Lung (tissue), 12 donors: Measurements from ENCODE around the gene GALR3. TPM values are rescaled to one million over a fixed set of nuclear protein-coding genes. Genes with fewer than 3 reads are reported as not detected.

Experiments used
- ATAC-seq: fragments of 200-7000 bp; cut with Tn5 transposase; one replicate; pipeline ENCODE4 v1.9.1; 2020; ENCODE audit warnings: moderate number of reproducible peaks; ENCODE audit not compliant: insufficient read depth, low FRiP score
- DNase-seq, 3 donors: peaks; one replicate each; pipeline ENCODE4 v3.0.0-alpha.2; 2013 to 2017
- H3K27ac ChIP-seq, 2 donors: one replicate each; pipeline ENCODE4 v1.5.1; 2013; ENCODE audit warnings: mild to moderate bottlenecking in 2 of 2, moderate library complexity in 2 of 2, control low read depth in 1 of 2, inconsistent platforms in 1 of 2, low read depth in 1 of 2, low read length in 1 of 2
- H3K27me3 ChIP-seq, 3 donors: one replicate each; pipeline ENCODE4 v1.5.1; 2013; ENCODE audit warnings: low read length in 2 of 3; ENCODE audit not compliant: control insufficient read depth in 3 of 3, insufficient read depth in 3 of 3
- H3K36me3 ChIP-seq, 4 donors: one replicate each; pipeline ENCODE4 v1.5.1; 2013; ENCODE audit warnings: low read length in 4 of 4, mild to moderate bottlenecking in 1 of 4, moderate library complexity in 1 of 4; ENCODE audit not compliant: control insufficient read depth in 4 of 4, insufficient read depth in 4 of 4
- H3K4me1 ChIP-seq, 5 donors: one replicate each; pipeline ENCODE4 v1.5.1; 2013; ENCODE audit warnings: low read length in 5 of 5, mild to moderate bottlenecking in 2 of 5, moderate library complexity in 1 of 5; ENCODE audit not compliant: control insufficient read depth in 5 of 5, insufficient read depth in 5 of 5
- H3K4me3 ChIP-seq: one replicate; pipeline ENCODE4 v1.5.1; 2013; ENCODE audit warnings: mild to moderate bottlenecking, control low read depth, moderate library complexity
- H3K9ac ChIP-seq, 2 donors: one replicate each; pipeline ENCODE4 v1.5.1; 2013; ENCODE audit warnings: low read length in 2 of 2, control low read depth in 1 of 2; ENCODE audit not compliant: insufficient read depth in 1 of 2
- H3K9me3 ChIP-seq, 4 donors: one replicate each; pipeline ENCODE4 v1.5.1; 2013; ENCODE audit warnings: low read length in 3 of 4, mild to moderate bottlenecking in 1 of 4, moderate library complexity in 1 of 4; ENCODE audit not compliant: control insufficient read depth in 4 of 4, insufficient read depth in 3 of 4
- CTCF ChIP-seq: IDR thresholded peaks from 2 replicates; pipeline ENCODE4 v1.5.1; 2012; ENCODE audit warnings: mild to moderate bottlenecking; ENCODE audit errors: control extremely low read depth, extremely low read depth
- WGBS, 2 donors: extraction: QIAGEN DNeasy Blood & Tissue Kit; methylation state at CpG; one replicate each; pipeline ENCODE4 v1.1.7; 2013; 5-methylcytosine and 5-hydroxymethylcytosine counted together
- polyA plus RNA-seq, 2 donors: library from polyadenylated mRNA; stranded (reverse); fragments of 200-250 nt; gene quantifications; one replicate each; pipeline ENCODE4 v1.2.1, GENCODE V29; 2013
- total RNA-seq, 2 donors: library from RNA; depleted of rRNA in 1 of 2; stranded (reverse); fragments of >200 nt in 1 of 2; gene quantifications; one replicate each; pipeline ENCODE4 v1.2.1, GENCODE V29; 2014 to 2021
- donor health status: control.
- donor health status: control.
- donor health status: Bipolar disorder and iron deficiency.
- donor health status: healthy.
- donor health status: DM: yes; HTN: yes; CAD: no.

Gene GALR3
- total and polyA plus RNA-seq, 4 donors: not detected

- Histone ChIP-seq H3K27me3 (peaks cover 0 to 23% (median 23%) of the 10 kb centered on the region in 3 donors), H3K27ac (no peak overlapping the region), H3K9me3 (no peaks in the 10 kb centered on the region), H3K4me1 (peaks cover 0 to 17% (median 11%) of the 10 kb centered on the region in 5 donors), H3K36me3 (peaks cover 0 to 8% (median 1%) of the 10 kb centered on the region in 4 donors), H3K9ac (no peak overlapping the region), H3K4me3 (no peak overlapping the region)
- ATAC-seq: no peak
- WGBS, 2 donors: 95 to 98% methylated on average over 20 to 23 of the region's 23 CpGs
- no peak for DNase-seq
- TF ChIP-seq CTCF: no peak
Measured at GRCh38 chr22:37816543-37817180, 6.5 kb upstream of the GALR3 start.

- no peak overlapping the region for H3K27ac ChIP-seq
- ATAC-seq (peak; percentile 92), DNase-seq (peak; percentile 82 to 90 (median 88))
- H3K9ac ChIP-seq: peak overlapping the region in 1 of 2 donors; percentile 47
- H3K9me3 ChIP-seq: no peaks in the 10 kb centered on the region
- H3K4me1 ChIP-seq: peaks cover 0 to 17% (median 11%) of the 10 kb centered on the region in 5 donors
- peaks cover 0 to 6% (median 1%) of the 10 kb centered on the region in 4 donors for H3K36me3 ChIP-seq
- H3K27me3 ChIP-seq: peaks cover 4 to 35% (median 35%) of the 10 kb centered on the region in 3 donors
- peak; percentile 98 for TF ChIP-seq CTCF
- WGBS, 2 donors: 4 to 8% methylated on average over 22 to 29 of the region's 29 CpGs
- H3K4me3 ChIP-seq: peak overlapping the region; percentile 23
Measured at GRCh38 chr22:37817705-37818408, 5.3 kb upstream of the GALR3 start.

- peaks cover 4 to 42% (median 42%) of the 10 kb centered on the region in 3 donors for H3K27me3 ChIP-seq
- peak; percentile 55 to 66 (median 59) for DNase-seq
- no peak overlapping the region for H3K9ac ChIP-seq
Measured at GRCh38 chr22:37818409-37819104, 4.6 kb upstream of the GALR3 start.

More at GRCh38 chr22:37818409-37819104, 4.6 kb upstream of the GALR3 start:
- H3K27ac ChIP-seq: no peak overlapping the region
- H3K4me3 ChIP-seq: no peak overlapping the region
- peaks cover 0 to 17% (median 11%) of the 10 kb centered on the region in 5 donors for H3K4me1 ChIP-seq
- no peak for TF ChIP-seq CTCF
- peaks cover 0 to 6% (median 1%) of the 10 kb centered on the region in 4 donors for H3K36me3 ChIP-seq
- WGBS, 2 donors: 3% methylated on average over 58 to 68 of the region's 68 CpGs
- ATAC-seq: peak; percentile 63
- no peaks in the 10 kb centered on the region for H3K9me3 ChIP-seq
